ENCODE measurements around the gene PTP4A1.

GRCh38 chr6:63537201-63537958 lies 34.9 kb upstream of the PTP4A1 start:
- TF ChIP-seq CTCF (IDR thresholded peaks at IDR 0.05) = no peak
- no peak for TF ChIP-seq POLR2A (IDR thresholded peaks at IDR 0.05)
- TF ChIP-seq POLR2AphosphoS5 (IDR thresholded peaks at IDR 0.05) = no peak

Measured in suprapubic skin (tissue), 4 donors.